C4-2B (cell line): ENCODE data around the gene ROPN1B.
"Not testable (repeated sequence)": the region's sequence is repeated elsewhere in the genome, so short reads cannot be mapped to it uniquely, and the experiment has no call there.

Experiments
- ZFX ChIP-seq: fragments of 450-650 bp; IDR thresholded peaks from 2 replicates; pipeline ENCODE4 v1.6.1; 2017
- TF ChIP-seq, protein P1 (sequence below): fragments of 450-650 bp; conservative IDR thresholded peaks from 2 replicates; pipeline ENCODE4 v1.5.1; 2017; ENCODE audit warnings: mild to moderate bottlenecking

DNA sequence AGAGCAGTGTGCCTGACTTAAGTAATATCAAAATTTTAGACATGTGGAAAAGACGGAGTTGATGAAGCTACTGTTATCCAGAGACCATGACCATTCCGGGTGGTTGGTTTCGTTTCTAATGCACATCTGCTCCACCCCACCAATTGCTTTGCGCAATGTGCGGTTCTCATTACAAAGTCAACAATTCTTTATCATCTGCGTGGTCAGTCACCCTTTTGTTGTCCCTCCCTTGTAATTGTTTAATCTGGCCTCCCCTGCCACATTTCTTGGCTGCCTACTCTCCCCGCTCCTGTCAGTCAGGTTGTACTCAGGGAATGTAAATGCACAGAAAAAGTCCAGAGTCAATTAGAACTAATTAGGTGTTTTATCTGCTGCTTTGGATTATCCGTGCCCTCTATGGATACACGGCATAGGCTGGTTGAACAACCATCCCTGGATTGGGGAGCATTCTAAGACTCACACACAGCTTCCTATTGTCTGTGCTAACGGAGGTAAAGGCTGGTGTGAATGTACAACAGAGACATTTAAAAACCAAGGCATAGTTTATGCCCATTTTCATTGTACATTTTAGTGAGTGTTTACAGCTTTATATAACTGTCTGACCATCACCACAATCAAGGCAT, 33.6 kb upstream of the ROPN1B start:
- TF ChIP-seq, protein P1, sequence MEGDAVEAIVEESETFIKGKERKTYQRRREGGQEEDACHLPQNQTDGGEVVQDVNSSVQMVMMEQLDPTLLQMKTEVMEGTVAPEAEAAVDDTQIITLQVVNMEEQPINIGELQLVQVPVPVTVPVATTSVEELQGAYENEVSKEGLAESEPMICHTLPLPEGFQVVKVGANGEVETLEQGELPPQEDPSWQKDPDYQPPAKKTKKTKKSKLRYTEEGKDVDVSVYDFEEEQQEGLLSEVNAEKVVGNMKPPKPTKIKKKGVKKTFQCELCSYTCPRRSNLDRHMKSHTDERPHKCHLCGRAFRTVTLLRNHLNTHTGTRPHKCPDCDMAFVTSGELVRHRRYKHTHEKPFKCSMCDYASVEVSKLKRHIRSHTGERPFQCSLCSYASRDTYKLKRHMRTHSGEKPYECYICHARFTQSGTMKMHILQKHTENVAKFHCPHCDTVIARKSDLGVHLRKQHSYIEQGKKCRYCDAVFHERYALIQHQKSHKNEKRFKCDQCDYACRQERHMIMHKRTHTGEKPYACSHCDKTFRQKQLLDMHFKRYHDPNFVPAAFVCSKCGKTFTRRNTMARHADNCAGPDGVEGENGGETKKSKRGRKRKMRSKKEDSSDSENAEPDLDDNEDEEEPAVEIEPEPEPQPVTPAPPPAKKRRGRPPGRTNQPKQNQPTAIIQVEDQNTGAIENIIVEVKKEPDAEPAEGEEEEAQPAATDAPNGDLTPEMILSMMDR = not testable (repeated sequence)
- not testable (repeated sequence) for TF ChIP-seq ZFX
